GM18498 (cell line): ENCODE data around the gene SRPK2.
"Not testable (repeated sequence)": the region's sequence is repeated elsewhere in the genome, so short reads cannot be mapped to it uniquely, and the experiment has no call there.

Source experiments
- ATAC-seq: cut with Tn5 transposase; IDR thresholded peaks from one replicate; pipeline ENCODE4 v1.9.1; 2021; ENCODE audit warnings: mild to moderate bottlenecking, moderate library complexity; ENCODE audit not compliant: unreplicated experiment

SRPK2 gene

DNA sequence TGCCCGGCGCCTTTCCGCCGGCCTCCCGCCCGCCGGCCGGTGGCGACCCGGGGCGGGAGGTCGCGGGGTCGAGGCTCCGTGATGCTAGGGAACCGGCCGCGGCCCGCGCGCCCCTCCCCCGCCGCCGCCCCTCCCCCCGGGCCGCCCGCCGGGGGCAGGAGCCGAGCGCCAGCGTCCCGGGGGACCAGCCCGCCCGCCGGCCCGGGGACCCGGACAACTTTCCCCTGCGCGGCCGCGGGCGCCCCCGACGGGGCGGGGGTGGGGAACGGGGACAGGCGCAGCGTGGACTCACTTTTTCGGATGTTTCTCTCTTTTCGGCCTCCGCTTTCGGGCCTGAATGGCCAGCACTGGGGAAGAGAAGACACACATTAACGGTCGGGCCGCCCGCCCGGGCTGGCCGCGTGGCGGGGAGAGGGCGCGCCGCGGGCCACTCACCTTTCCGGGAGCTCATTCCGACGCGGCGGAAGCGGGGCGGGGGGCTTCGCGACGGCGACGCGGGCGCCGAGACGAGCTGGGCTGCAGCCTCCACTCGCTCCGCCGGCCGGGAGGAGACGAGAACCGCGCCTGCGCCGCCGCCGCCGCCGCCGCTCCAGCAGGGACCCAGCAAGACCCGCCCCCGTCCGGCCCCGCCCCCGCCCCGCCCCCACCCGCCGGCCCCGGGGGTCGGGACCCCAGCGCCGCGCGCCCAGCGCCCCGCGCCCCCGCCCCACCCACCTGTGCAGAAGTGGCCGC, at the start of gene SRPK2:
SRPK2 (minus strand) TSS at position 566 of the 732 bp plus-strand sequence.
- ATAC-seq = peak; percentile 72

DNA sequence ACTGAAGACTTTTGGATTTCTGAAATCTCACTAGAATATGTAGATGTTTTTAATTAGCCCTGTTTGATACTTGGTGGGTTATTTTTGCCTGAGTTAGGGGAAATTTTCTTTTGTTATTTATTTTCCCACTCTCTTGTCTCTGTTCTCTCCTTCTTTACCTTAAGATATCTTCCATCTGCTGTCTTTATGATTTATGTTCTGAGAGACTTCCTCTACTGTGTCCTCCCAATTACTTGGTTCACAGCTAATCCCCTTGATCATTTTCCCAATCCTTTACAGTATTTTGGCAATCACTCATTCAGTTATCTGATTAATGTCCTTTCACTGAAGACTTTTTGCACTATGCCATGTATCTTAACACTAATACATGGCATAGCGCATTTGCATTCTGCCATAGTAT, 49.5 kb upstream of the SRPK2 start:
- no peak for ATAC-seq

DNA sequence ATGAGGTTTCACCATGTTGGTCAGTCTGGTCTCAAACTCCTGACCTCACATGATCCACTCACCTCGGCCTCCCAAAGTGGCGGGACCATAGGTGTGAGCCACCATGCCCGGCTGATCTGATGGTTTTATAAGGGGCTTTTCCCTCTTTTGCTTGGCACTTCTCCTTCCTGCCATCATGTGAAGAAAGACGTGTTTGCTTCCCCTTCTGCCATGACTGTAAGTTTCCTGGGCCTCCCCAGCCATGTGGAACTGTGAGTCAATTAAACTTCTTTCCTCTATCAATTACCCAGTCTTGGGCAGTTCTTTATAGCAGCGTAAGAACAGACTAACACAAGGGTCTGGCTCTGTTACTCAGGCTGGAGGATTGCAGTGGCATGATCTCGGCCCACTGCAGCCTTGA, 48.6 kb upstream of the SRPK2 start:
- not testable (repeated sequence) for ATAC-seq

DNA sequence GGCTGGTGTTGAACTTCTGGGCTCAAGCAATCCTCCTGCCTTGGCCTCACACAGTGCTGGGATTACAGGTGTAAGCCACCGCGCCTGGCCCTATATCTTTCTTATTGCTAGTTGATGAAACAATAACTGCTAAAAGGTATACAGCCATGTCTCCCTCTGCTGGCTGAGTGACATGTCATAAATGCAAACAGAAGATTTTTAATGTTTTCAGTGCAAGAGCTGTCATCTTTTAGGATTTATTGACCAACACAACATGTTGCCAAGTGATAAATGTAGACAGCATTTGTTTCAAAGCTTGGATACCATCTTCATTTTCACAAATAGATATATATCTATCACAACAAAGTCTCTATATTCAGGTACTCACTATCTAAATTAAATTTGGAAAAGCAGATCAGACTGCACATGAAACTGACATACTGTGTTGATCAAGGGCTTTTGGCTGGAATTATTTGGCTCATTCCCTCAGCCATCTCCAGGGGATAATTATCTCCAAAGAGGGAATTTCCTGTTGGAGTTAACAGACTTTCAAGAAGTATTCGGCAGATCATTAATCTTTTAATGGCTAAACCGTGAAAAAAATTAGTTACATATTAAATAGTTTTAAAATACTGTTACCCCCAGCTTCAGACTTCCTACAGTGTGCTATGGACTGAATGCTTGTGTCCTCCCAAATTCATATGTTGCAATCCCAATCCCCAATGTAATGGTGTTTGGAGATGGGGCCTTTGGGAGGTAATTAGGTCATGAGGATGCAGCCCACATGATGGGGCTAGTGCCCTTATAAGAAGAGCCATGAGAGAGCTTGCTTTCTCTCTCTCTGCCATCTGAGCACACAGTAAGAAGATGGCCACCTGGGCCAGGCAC, 41.3 kb upstream of the SRPK2 start:
- no peak for ATAC-seq

DNA sequence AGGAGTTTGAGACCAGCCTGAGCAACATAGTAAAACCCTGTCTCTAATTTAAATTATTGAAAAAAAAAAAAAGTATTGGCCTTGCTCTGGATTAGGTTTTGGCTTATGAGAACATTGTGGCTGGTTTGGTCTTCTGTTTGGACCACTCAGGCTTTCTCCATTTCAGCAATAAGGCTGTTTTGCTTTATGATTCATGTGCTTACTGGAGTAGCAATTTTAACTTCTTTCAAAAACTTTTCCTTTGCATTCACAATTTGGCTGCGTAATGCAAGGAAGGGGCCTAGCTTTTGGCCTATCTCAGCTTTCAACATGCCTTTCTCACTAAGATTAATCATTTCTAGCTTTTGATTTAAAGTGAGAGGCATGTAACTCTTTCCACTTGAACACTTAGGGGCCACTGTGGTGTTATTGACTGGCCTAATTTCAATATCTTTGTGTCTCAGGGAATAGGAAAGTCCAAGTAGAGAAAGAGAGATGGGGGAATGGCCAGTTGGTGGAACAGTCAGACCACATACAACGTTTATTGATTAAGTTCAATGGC, 38.0 kb upstream of the SRPK2 start:
- no peak for ATAC-seq

DNA sequence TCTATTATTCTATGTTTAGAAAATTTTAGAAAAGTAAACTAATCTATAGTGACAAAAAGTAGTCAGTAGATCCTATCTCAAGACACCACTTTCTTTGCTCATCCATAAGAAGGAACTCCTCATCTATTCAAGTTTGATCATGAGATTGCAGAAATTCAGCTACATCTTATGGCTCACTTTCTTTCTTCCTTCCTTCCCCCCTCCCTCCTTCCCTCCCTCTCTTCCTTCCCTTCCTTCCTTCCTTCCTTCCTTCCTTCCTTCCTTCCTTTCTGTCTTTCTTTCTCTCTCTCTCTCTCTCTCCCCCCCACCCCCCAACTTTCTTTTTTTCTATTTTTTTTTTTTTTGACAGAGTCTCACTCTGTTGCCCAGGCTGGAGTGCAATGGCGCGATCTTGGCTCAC, 35.3 kb upstream of the SRPK2 start:
- no peak for ATAC-seq

DNA sequence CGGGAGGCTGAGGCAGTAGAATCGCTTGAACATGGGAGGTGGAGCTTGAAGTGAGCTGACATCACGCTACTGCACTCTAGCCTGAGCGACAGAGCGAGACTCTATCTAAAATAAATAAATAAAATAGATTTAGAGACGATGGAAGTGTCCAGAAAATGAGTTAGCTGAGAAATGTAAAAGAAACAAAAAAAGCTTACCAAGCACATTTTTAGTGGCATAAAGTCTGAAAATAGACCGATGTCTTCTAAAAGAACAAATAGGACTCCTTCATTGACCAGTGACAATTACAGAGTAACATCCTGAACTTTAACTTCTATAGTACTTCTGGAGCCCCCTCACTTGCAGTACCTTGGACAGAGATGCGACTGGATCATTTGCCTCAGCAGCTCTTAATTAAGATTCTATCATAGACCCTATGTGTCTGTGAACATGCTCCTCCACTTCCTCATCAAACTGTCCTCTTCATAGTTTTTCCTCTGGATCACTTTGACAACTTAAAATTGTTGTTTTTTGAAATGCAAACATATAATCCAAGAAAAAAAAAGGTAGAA, 25.2 kb upstream of the SRPK2 start:
- ATAC-seq = no peak

DNA sequence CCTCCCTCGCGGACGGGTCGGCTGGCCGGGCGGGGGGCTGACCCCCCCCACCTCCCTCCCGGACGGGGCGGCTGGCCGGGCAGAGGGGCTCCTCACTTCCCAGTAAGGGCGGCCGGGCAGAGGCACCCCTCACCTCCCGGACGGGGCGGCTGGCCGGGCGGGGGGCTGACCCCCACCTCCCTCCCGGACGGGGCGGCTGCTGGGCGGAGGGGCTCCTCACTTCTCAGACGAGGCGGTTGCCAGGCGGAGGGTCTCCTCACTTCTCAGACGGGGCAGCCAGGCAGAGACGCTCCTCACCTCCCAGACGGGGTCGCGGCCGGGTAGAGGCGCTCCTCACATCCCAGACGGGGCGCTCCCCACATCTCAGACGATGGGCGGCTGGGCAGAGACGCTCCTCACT, 22.1 kb upstream of the SRPK2 start:
- ATAC-seq = not testable (repeated sequence)

DNA sequence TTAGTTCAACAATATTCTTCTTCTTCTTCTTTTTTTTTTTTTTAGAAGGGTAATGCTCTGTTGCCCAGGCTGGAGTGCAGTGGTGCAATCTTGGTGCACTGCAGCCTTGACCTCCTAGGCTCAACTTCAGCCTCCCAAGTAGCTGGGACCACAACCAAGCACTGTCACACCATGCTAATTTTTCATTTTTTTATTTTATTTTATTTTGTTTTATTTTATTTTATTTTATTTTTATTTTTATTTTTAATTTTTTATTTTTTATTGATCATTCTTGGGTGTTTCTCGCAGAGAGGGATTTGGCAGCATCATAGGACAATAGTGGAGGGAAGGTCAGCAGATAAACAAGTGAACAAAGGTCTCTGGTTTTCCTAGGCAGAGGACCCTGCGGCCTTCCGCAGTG, 21.1 kb upstream of the SRPK2 start:
- ATAC-seq = not testable (repeated sequence)

DNA sequence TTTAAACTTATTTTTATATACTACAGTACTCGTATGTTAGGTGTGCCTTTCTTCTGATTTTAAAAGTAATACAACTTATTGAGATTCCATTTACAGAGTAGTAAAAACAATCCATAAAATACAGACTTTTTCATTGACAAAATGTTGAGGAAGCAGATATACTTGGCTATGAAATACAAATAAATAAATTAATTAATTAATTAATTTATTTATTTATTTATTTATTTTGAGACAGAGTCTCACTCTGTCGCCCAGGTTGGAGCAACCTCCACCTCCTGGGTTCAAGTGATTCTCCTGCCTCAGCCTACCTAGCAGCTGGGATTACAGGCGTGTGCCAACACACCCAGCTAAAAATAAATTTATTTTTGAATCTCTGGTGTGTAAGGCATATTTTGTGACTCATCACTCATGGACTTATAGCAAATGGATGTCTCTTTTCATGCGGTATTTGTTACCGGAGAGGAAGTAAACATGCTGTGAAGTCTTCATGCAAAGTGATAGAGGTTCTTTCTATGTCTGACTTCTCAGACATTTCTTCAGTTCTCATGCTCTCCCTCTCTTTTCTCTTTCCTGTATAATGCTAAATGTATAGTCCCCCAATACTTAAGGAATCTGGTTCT, 20.2 kb upstream of the SRPK2 start:
- no peak for ATAC-seq

DNA sequence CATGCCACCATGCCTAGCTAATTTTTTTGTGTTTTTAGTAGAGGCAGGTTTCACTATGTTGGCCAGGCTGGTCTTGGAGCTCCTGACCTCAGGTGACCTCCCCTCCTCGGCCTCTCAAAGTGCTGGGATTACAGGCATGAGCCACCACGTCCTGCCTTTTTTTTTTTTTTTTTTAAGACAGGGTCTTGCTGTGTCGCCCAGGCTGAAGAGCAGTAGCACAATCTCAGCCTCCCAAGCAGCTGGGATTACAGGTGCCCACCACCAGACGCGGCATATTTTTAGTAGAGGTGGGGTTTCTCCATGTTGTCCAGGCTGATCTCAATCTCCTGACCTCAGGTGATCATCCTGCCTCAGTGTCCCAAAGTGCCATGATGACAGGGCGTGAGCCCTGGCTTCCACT, 14.4 kb upstream of the SRPK2 start:
- ATAC-seq = no peak

DNA sequence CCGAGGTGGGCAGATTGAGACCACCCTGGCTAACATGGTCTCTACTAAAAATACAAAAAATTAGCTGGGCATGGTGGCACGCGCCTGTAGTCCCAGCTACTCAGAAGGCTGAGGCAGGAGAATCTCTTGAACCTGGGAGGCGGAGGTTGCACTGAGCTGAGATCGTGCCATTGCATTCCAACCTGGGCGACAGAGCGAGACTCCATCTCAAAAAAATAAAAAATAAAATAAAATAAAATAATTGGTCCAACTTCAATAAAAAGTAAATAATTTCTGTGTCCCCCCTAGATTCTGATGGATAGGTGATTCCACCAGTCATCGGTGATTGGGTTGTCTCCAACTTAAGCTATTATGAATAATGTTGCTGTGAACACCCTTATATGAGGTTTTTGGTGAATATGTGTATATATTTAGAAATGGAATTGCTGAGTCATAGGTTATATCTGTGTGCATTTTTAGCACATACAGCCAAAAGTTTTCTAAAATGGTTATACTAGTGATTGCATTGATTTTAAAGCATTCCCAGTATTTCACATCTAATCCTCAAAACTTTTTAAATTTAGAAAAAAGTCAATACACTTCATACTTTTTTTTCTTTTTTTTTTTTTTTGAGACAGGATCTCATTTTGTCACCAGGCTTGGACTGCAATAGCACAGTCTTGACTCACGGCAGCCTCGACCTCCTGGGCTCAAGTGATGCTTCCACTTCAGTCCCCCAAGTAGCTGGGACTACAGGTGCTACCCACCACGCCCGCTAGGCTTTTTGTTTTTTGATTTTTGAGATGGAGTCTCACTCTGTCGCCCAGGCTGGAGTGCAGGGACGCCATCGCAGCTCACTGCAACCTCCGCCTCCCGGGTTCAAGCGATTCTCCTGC, 13.7 kb upstream of the SRPK2 start:
- no peak for ATAC-seq

DNA sequence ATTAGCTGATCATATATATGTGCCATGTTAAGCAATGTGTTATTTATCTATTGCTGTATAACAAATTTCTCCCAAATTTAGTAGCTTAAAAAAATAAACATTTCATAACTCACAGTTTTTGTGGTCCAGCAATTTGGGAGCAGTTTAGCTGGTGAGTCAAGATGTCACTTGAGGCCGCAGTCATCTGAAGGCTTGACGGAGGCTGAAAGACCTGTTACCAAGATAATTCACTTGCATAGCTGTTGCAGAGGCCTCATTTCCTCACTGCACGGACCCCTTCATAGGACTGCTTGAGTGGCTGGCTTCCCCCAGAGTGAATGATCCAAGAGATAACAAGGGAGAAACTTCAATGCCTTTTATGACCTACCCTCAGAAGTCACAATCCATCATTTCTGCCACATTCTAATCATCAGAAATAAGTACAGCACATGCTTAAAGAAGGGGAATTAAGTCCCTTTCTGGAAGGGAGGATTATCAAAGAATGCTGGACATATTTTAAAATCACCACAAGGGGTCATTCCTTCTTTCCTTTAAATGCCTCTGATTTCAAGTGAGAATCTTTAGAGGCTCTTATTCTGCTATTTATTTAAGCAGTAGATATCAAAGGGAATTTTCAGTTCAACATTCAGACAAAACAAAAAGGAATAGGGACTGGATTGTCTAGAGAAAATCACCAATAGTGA, 10.5 kb upstream of the SRPK2 start:
- ATAC-seq = no peak

DNA sequence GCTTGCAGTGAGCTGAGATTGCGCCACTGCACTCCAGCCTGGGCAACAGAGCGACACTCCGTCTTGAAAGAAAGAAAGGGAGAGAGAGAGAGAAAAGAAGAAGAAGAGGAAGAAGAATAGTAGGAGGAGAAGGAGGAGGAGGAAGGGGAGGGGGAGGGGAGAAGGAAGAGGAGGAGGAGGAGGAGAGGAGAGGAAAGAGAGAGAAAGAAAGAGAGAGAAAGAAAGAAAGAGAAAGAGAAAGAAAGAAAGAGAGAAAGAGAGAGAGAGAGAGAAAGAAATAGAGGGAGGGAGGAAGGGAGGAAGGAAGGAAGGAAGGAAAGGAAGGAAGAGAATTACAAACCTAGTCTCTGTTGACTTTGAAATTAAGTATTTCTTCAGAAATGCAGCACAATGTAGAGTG, 7.8 kb upstream of the SRPK2 start:
- ATAC-seq = no peak

DNA sequence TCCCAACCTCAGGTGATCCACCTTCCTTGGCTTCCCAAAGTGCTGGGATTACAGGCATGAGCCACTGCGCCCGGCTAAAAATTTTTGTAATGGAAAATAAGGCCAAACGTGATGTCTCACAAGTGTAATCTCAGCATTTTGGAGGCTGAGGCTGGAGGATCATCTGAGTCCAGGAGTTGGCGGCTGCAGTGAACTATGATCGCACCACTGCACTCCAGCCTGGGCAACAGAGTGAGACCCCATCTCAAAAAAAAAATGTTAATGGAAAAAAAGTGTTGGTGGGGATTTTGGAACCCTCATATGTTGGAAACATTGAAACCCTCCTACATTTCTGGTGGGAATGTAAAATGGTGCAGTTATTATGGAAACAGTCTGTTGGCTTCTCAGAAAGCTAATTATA, 2.7 kb upstream of the SRPK2 start:
- ATAC-seq = no peak

DNA sequence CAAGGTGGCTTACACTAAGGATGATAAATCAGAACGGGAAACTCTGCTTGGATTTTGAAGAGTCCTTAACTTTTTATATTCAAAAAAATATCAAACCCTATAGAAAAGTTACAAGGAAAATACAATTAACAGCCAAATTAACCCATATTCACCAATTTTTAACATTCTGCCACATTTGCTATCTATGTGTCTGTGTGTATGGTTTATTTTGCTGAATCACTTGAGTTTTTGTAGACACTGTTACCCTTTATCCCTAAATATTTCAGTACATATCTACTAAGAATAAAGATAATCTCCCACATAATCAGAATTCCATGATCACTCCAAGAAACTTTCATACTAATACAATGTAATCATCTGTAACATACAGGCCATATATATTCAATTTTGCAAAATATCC, 1.2 kb upstream of the SRPK2 start:
- ATAC-seq = no peak

DNA sequence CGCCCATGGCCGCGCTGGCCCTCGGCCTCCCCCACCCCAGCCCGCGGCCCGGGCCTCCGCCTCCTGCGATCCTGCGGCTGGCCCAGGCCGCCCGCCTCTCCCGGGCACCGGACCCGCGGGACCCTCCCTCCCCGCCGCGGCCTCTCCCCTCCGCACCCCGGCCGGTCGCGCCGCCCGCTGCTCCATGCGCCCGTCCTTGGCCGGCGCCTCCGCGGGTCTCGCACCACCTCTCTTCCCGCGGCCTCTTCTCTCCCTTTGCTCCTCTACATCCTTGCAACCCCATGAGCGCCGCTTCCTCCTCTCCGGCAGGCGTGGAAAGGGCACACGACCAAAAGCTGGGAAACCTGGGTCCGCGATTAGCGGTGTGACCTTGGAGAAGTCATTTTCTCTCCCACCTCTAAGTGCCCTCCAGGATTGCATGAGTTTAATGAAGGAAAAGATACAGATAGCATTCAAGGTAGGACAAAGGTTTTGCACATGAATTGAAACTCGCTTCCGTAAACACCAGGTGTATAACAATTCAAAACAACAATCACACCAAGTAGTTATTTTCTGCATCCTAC, 448 bp upstream of the SRPK2 start:
- peak; percentile 40 for ATAC-seq

DNA sequence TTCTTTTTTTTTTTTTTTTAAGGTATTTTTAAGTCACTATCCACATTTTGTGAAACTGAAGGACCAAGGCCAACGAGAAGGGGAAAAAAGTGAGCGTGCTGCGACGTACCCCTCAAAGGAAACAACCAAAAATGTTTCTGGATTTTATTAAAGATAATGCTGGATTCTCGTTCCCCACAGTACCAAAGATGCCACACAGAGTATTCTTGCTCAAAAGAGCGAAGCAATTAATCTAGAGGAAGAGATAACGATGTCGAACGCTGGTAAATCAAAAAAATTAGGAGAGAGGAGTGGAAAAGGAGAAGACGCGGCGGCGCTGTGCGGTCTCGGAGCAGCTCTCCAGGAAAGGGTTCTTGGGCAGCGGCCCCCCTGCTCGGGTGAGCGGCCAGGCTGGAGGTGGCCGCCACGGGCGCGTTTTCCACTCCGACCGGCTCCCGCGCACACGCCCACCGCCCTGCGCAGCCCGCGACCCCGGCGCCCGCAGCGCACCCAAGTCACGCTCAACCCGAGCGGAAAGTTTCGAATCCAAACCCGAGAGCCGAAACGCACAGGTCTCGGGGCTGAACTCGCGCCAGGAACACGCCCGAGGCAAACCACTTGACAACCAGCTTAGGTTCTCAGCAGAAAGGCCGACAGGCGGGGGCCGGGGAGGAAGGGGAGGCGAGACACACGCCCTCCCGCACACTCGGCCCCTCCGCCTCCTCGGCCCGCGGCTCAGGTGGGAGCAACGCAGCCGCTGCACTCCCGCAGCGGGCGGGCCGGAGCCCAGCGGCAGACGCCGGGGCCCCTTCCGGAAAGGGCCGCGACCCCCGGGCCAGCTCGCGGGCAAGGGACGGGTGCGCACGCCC, 989 bp downstream of the SRPK2 start:
- peak; percentile 56 for ATAC-seq
